HepG2 (cell line): ENCODE measurements around the gene ASCL3. TPM values are rescaled to one million over a fixed set of nuclear protein-coding genes. Genes with fewer than 3 reads are reported as not detected.

ENCODE experiments used
- ATAC-seq: fragments of 200-7000 bp; cut with Tn5 transposase; 3 replicates; pipeline ENCODE4 v1.9.1; 2020; ENCODE audit warnings: mild to moderate bottlenecking, moderate library complexity
- BruUV-seq: library from RNA; stranded (reverse); fragments of 400-500 nt; replicated peaks from 2 replicates; lab custom pipeline; 2021; lab: Mats Ljungman, UMichigan
- CTCF ChIA-PET: fragments of 300-600 bp; formaldehyde crosslinking; extraction: SDS; loops from one replicate; lab custom pipeline; 2021; ENCODE audit warnings: low total read pairs, inconsistent platforms, low intra/inter-chr PET ratio; lab: Yijun Ruan, JAX
- POLR2A ChIA-PET: fragments of 350-600 bp; sonication (Branson Sonifier 250); formaldehyde crosslinking; loops from one replicate; lab custom pipeline; 2020; ENCODE audit warnings: antibody characterized with exemption, inconsistent platforms; lab: Yijun Ruan, JAX
- DNase-seq: peaks from one replicate; pipeline ENCODE4 v3.0.0-alpha.2; 2015; ENCODE audit warnings: low spot score
- FAIRE-seq: peaks from 3 replicates; lab custom pipeline; 2011; peaks lifted over from hg19 to GRCh38; lab: Jason Lieb, UNC
- H2AFZ ChIP-seq: one replicate; pipeline ENCODE4 v1.6.1; 2011; ENCODE audit warnings: low read length, inconsistent platforms
- H3K27ac ChIP-seq: fragments of 300-600 bp; 3 replicates; pipeline ENCODE4 v1.8.0; 2011; ENCODE audit warnings: mixed run types, mild to moderate bottlenecking, mixed read lengths, low read length, inconsistent platforms; ENCODE audit not compliant: insufficient read depth; ENCODE audit errors: extremely low read length
- H3K27me3 ChIP-seq, 2 experiments: fragments of 200-600 bp in 1 of 2; 2 replicates in 1 of 2; 3 replicates in 1 of 2; pipeline versions ENCODE4 v1.6.0 to v1.8.0; 2011; ENCODE audit warnings: low read length in 2 of 2, mild to moderate bottlenecking in 2 of 2, moderate library complexity in 2 of 2, inconsistent platforms in 1 of 2; ENCODE audit not compliant: insufficient read depth in 2 of 2, control insufficient read depth in 1 of 2
- H3K36me3 ChIP-seq, 2 experiments: fragments of 200-600 bp in 1 of 2; replicated peaks in 1 of 2; 2 replicates in 1 of 2; 3 replicates in 1 of 2; pipeline versions ENCODE4 v1.5.1 to v1.8.0; 2011; ENCODE audit warnings: low read length in 2 of 2, inconsistent platforms in 1 of 2; ENCODE audit not compliant: insufficient read depth in 2 of 2, control insufficient read depth in 1 of 2
- H3K4me1 ChIP-seq: 2 replicates; pipeline ENCODE4 v1.5.1; 2012; ENCODE audit warnings: low read length, inconsistent platforms; ENCODE audit not compliant: insufficient read depth
- H3K4me2 ChIP-seq: 2 replicates; pipeline ENCODE4 v1.6.0; 2011; ENCODE audit warnings: low read depth, low read length, inconsistent platforms
- H3K4me3 ChIP-seq, 3 experiments: fragments of 200-600 bp in 1 of 3; sonication (generic), shearing (Covaris generic) in 1 of 3; replicated peaks in 1 of 3; 2 replicates each; pipeline ENCODE4 v1.5.1; 2011 to 2016; ENCODE audit warnings: low read length in 3 of 3, inconsistent platforms in 2 of 3, low read depth in 2 of 3, mild to moderate bottlenecking in 2 of 3, control low read depth in 1 of 3, mixed read lengths in 1 of 3; ENCODE audit not compliant: insufficient read depth in 1 of 3
- H3K79me2 ChIP-seq: one replicate; pipeline ENCODE4 v1.6.1; 2011; ENCODE audit warnings: low read length, inconsistent platforms; ENCODE audit not compliant: insufficient read depth
- H3K9ac ChIP-seq: 2 replicates; pipeline ENCODE4 v1.6.0; 2011; ENCODE audit warnings: mild to moderate bottlenecking, low read depth, low read length, inconsistent platforms; ENCODE audit not compliant: insufficient read depth
- H3K9me3 ChIP-seq: 2 replicates; pipeline ENCODE4 v1.5.1; 2012; ENCODE audit warnings: mild to moderate bottlenecking, low read length
- H4K20me1 ChIP-seq: 2 replicates; pipeline ENCODE4 v1.6.0; 2011; ENCODE audit warnings: inconsistent platforms, mild to moderate bottlenecking, low read length, moderate library complexity; ENCODE audit not compliant: insufficient read depth
- FOSL1 ChIP-seq: sonication (generic); formaldehyde crosslinking; IDR thresholded peaks from 2 replicates; pipeline ENCODE4 v1.9.0; 2021; ENCODE audit warnings: missing genetic modification reagents, borderline replicate concordance
- HNRNPL ChIP-seq: fragments of 200-400 bp; formaldehyde crosslinking; IDR thresholded peaks from 2 replicates; pipeline ENCODE4 v1.6.1; 2017; ENCODE audit warnings: mild to moderate bottlenecking, low read depth, low read length
- NFE2L1 ChIP-seq: sonication (generic); formaldehyde crosslinking; IDR thresholded peaks from 2 replicates; pipeline ENCODE4 v1.4.0; 2020; ENCODE audit warnings: missing genetic modification reagents, mild to moderate bottlenecking, borderline replicate concordance
- NFRKB ChIP-seq: fragments of 450-650 bp; IDR thresholded peaks from 2 replicates; pipeline ENCODE4 v1.6.1; 2017
- POLR2AphosphoS5 ChIP-seq: IDR thresholded peaks from 2 replicates; pipeline ENCODE4 v1.6.1; 2012; ENCODE audit warnings: low read depth, low read length
- RAD21 ChIP-seq: fragments of 450-650 bp; formaldehyde crosslinking; IDR thresholded peaks from 2 replicates; pipeline ENCODE4 v1.5.0; 2020; ENCODE audit warnings: mild to moderate bottlenecking
- SMAD9 ChIP-seq: sonication (generic); formaldehyde crosslinking; IDR thresholded peaks from 2 replicates; pipeline ENCODE4 v1.5.1; 2020; ENCODE audit warnings: mild to moderate bottlenecking, missing genetic modification reagents
- ZIK1 ChIP-seq: sonication (generic); formaldehyde crosslinking; IDR thresholded peaks from 2 replicates; pipeline ENCODE4 v1.5.0; 2020; ENCODE audit warnings: mild to moderate bottlenecking, low read depth, missing genetic modification reagents, borderline replicate concordance
- ZNF17 ChIP-seq: sonication (generic); formaldehyde crosslinking; IDR thresholded peaks from 2 replicates; pipeline ENCODE4 v1.5.0; 2020; ENCODE audit warnings: mild to moderate bottlenecking, missing genetic modification reagents
- ZNF354B ChIP-seq: sonication (generic); formaldehyde crosslinking; IDR thresholded peaks from 2 replicates; pipeline ENCODE4 v1.8.0; 2022; ENCODE audit warnings: mild to moderate bottlenecking, missing genetic modification reagents
- WGBS: methylation state at CpG from one replicate; pipeline ENCODE4 v1.1.6; 2017; ENCODE audit warnings: low lambda C conversion rate; 5-methylcytosine and 5-hydroxymethylcytosine counted together
- in situ Hi-C: cut with HindIII; loops from 2 replicates; pipeline ENCODE4 v1.10.0; 2017; ENCODE audit warnings: low pct_unique_long_range_greater_than_20kb; ENCODE audit not compliant: extremely low pct_ligation_motif_present
- intact Hi-C: fragments of 100-400 bp; cut with micrococcal nuclease; formaldehyde crosslinking; loops from one replicate; pipeline ENCODE4 v1.10.0; 2022; ENCODE audit not compliant: unreplicated experiment
- polyA plus RNA-seq, 8 experiments: library from polyadenylated mRNA; depleted of rRNA in 3 of 8; stranded (reverse) in 7 of 8; unstranded in 1 of 8; fragments of >200 nt; fragmentation: Illumina TruSeq in 4 of 8; extraction: Trizol in 4 of 8; gene quantifications; 2 replicates each; pipeline versions ENCODE4 v1.2.1 to v1.2.3, GENCODE V29; 2011 to 2016; ENCODE audit warnings: low read depth in 4 of 8, missing spikeins in 1 of 8, mixed read lengths in 1 of 8; ENCODE audit not compliant: insufficient read depth in 1 of 8
- total RNA-seq, 5 experiments: library from RNA; depleted of rRNA; stranded (reverse); fragments of >200 nt; fragmentation: Illumina TruSeq; extraction: Trizol; gene quantifications; 2 replicates each; pipeline ENCODE4 v1.2.3, GENCODE V29; 2016; ENCODE audit warnings: low read depth in 1 of 5
- TF ChIP-seq, protein P1 (sequence below): sonication (generic); formaldehyde crosslinking; IDR thresholded peaks from 2 replicates; pipeline ENCODE4 v1.9.0; 2022; ENCODE audit warnings: low read depth, missing genetic modification reagents
- TF ChIP-seq, protein P2 (sequence below): sonication (generic); formaldehyde crosslinking; IDR thresholded peaks from 2 replicates; pipeline ENCODE4 v1.5.1; 2020; ENCODE audit warnings: mild to moderate bottlenecking, missing genetic modification reagents, borderline replicate concordance

Gene ASCL3
- total and polyA plus RNA-seq, 2 of the 13 experiments (the other 11 are each of a cell fraction or from before 2014, with no cell fraction given), result not detected

DNA sequence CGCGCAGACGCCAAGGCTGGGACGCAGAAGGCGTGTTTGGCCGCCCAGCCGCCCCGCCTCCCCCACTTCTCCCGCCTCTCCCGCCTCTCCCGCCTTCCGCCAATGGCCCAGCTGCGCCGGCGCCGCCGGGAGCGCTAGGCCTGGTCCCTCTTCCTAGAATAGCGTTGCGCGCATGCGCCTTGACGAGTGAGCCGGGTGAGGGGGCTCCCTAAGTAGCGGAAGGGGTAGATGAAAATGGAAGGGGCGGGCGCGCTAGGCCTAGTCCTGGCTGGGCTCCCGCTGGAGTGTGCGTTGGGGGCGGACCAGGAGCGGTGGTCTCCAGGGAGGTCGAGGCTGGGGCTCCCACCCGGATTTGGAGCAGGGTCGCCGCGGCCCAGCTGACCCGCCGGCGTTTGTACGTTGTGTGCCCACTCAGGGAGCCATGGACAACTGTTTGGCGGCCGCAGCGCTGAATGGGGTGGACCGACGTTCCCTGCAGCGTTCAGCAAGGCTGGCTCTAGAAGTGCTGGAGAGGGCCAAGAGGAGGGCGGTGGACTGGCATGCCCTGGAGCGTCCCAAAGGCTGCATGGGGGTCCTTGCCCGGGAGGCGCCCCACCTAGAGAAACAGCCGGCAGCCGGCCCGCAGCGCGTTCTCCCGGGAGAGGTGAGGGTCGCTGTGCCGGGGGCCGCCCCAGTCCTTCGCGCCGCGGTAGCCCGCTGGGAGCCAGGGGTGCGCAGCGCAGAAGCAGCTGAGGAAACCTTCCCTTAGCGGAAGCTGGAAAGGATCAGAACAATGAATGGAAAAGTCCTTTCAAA is 31.6 kb downstream of the ASCL3 start, which contains the start of gene AKIP1 (continued):
- peak; percentile 49; the same call in 1 of the 2 replicates for TF ChIP-seq ZNF354B
- peak; percentile 77 for TF ChIP-seq POLR2AphosphoS5
- peak; percentile 87; the same call in 1 of the 2 replicates for TF ChIP-seq SMAD9
- TF ChIP-seq HNRNPL, result 0 out of 2 replicates have a peak, but pooled peaks have one; percentile 47
- TF ChIP-seq, protein P1, sequence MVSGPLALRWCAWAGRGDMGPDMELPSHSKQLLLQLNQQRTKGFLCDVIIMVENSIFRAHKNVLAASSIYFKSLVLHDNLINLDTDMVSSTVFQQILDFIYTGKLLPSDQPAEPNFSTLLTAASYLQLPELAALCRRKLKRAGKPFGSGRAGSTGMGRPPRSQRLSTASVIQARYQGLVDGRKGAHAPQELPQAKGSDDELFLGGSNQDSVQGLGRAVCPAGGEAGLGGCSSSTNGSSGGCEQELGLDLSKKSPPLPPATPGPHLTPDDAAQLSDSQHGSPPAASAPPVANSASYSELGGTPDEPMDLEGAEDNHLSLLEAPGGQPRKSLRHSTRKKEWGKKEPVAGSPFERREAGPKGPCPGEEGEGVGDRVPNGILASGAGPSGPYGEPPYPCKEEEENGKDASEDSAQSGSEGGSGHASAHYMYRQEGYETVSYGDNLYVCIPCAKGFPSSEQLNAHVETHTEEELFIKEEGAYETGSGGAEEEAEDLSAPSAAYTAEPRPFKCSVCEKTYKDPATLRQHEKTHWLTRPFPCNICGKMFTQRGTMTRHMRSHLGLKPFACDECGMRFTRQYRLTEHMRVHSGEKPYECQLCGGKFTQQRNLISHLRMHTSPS (CRISPR knock-in tag), result 0 out of 2 replicates have a peak, but pooled peaks have one; percentile 11

DNA sequence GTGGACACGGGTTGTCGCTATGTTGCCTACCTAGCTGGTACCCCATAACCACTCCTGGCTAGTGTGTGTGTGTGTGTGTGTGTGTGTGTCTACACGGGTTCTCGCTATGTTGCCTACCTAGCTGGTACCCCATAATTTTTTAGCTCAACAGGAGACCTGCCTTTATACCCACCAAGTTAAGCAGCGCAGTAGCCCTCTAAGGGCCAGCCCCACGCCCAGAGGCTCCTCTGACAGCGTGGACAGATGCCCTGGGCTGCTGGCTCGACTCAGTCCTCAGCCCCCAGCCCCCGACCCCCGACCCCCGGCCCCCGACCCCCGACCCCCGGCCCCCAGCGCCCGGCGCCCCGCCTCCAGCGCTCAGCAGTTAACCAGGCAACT is 32.2 kb downstream of the ASCL3 start:
- Histone ChIP-seq H3K4me2 (peak overlapping the region; percentile 96), H3K4me3 (peak overlapping the region; percentile 45 to 92 (median 71); a peak in 5 of 6 replicates), H2AFZ (peak overlapping the region; percentile 72), H4K20me1 (no peaks in the 10 kb centered on the region), H3K27me3 (no peaks in the 10 kb centered on the region; a peak in 1 of 5 replicates), H3K9ac (peak overlapping the region; percentile 54; the same call in 1 of the 2 replicates), H3K36me3 (peaks cover 0 to 1% of the 10 kb centered on the region in 2 experiments; a peak in 2 of 5 replicates), H3K4me1 (peaks cover 42% of the 10 kb centered on the region), H3K27ac (no peak overlapping the region), H3K79me2 (peaks cover 5% of the 10 kb centered on the region), H3K9me3 (no peaks in the 10 kb centered on the region)
- in situ Hi-C loops, result loop anchor here (10.0 kb wide), 1 partner anchor 224 kb away; no protein-coding TSS in a partner anchor
- ChIA-PET CTCF (no interaction called here), POLR2A (interaction anchor here (1.1 to 2.8 kb wide), 7 partner anchors 15 to 923 kb away, joined by 3 to 12 read pairs (median 5); partner anchors contain the start of genes EIF3F and TMEM9B)
- FAIRE-seq, result no peak
- no peak for DNase-seq
- no TSS peak for BruUV-seq
- intact Hi-C loops, result loop anchor here (2.0 to 5.0 kb wide), 3 partner anchors 54 to 228 kb away; partner anchors contain the start of genes RPL27A, TMEM9B and TRIM66
- TF ChIP-seq, protein P2, sequence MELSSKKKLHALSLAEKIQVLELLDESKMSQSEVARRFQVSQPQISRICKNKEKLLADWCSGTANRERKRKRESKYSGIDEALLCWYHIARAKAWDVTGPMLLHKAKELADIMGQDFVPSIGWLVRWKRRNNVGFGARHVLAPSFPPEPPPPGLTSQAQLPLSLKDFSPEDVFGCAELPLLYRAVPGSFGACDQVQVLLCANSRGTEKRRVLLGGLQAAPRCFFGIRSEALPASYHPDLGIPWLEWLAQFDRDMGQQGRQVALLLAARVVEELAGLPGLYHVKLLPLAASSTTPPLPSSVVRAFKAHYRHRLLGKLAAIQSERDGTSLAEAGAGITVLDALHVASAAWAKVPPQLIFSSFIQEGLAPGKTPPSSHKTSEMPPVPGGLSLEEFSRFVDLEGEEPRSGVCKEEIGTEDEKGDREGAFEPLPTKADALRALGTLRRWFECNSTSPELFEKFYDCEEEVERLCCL (CRISPR knock-in tag), result 0 out of 2 replicates have a peak, but pooled peaks have one; percentile 6
- no peak for TF ChIP-seq NFRKB
- TF ChIP-seq FOSL1 (CRISPR knock-in tag), result no peak
- TF ChIP-seq NFE2L1 (CRISPR knock-in tag), result no peak
- TF ChIP-seq RAD21, result no peak
- 0 out of 2 replicates have a peak, but pooled peaks have one; percentile 18 for TF ChIP-seq ZIK1 (CRISPR knock-in tag)
- no peak for TF ChIP-seq ZNF17
- 0% methylated on average over 2 of the region's 19 CpGs for WGBS
- ATAC-seq, result peak; percentile 47
